Vagina (tissue), 2 donors: ENCODE data around the gene CERK.

Experiments used
- POLR2A ChIP-seq, 2 donors: fragments of 450-650 bp; IDR thresholded peaks; one replicate each; pipeline ENCODE4 v1.6.1; 2017; ENCODE audit warnings: antibody characterized with exemption in 2 of 2, mild to moderate bottlenecking in 2 of 2, moderate library complexity in 2 of 2
- TF ChIP-seq, protein P1 (sequence below), 3 experiments: fragments of 450-650 bp in 2 of 3; fragments of 200-600 bp in 1 of 3; sonication (generic) in 1 of 3; IDR thresholded peaks; one replicate each; pipeline ENCODE4 v1.5.1; 2017 to 2019; ENCODE audit warnings: antibody characterized with exemption in 3 of 3, mild to moderate bottlenecking in 2 of 3, moderate library complexity in 2 of 3

DNA sequence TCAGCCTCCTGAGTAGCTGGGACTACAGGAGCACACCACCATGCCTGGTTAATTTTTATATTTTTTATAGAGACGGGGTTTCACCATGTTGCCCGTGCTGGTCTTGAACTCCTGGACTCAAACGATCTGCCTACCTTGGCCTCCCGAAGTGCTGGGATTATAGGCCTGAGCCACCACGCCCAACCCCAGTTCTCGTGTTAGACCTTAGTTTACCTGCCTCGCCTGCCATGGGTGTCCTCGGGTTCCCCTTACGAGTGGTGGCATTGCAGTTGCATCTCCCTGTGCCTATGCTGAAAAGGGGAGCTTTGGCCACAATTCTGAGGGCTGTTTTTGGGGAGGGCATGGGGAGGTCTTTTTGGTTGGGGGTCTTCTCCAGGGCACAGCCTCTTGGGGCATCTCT is 43.2 kb upstream of the CERK start:
- TF ChIP-seq, protein P1, sequence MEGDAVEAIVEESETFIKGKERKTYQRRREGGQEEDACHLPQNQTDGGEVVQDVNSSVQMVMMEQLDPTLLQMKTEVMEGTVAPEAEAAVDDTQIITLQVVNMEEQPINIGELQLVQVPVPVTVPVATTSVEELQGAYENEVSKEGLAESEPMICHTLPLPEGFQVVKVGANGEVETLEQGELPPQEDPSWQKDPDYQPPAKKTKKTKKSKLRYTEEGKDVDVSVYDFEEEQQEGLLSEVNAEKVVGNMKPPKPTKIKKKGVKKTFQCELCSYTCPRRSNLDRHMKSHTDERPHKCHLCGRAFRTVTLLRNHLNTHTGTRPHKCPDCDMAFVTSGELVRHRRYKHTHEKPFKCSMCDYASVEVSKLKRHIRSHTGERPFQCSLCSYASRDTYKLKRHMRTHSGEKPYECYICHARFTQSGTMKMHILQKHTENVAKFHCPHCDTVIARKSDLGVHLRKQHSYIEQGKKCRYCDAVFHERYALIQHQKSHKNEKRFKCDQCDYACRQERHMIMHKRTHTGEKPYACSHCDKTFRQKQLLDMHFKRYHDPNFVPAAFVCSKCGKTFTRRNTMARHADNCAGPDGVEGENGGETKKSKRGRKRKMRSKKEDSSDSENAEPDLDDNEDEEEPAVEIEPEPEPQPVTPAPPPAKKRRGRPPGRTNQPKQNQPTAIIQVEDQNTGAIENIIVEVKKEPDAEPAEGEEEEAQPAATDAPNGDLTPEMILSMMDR (IDR thresholded peaks at IDR 0.05), result no peak
- no peak for TF ChIP-seq POLR2A (IDR thresholded peaks at IDR 0.05)
